ENCODE data around the gene HDAC4. TPM values are rescaled to one million over a fixed set of nuclear protein-coding genes. Genes with fewer than 3 reads are reported as not detected.

HDAC4 gene
- polyA plus RNA-seq, 1 experiment = 8.9 TPM

- no peak for TF ChIP-seq CTCF (IDR thresholded peaks at IDR 0.05; ENCODE audit: low read depth, low read length)
- no peaks in the 10 kb centered on the region for H3K27me3 ChIP-seq (ENCODE audit: control insufficient read depth, insufficient read depth, low read length)
- H3K9me3 ChIP-seq (ENCODE audit: control insufficient read depth, insufficient read depth, low read length) = no peaks in the 10 kb centered on the region; the same call in 1 of the 2 replicates
- no peak overlapping the region for H3K27ac ChIP-seq (ENCODE audit: low read depth, low read length)
- H3K4me3 ChIP-seq (ENCODE audit: low read depth, low read length) = no peak overlapping the region
- ChIA-PET CTCF (no interaction called here), POLR2A (no interaction called here)
- DNase-seq (ENCODE audit: low read depth, low spot score) = no peak
These were observed 313.6 kb downstream of the HDAC4 start for GRCh38 chr2:239087046-239087710.

- ChIA-PET CTCF (no interaction called here), POLR2A (no interaction called here)
- Histone ChIP-seq H3K27me3 (ENCODE audit: control insufficient read depth, insufficient read depth, low read length) (no peaks in the 10 kb centered on the region), H3K4me3 (ENCODE audit: low read depth, low read length) (no peak overlapping the region), H3K27ac (ENCODE audit: low read depth, low read length) (no peak overlapping the region), H3K9me3 (ENCODE audit: control insufficient read depth, insufficient read depth, low read length) (no peaks in the 10 kb centered on the region; the same call in 1 of the 2 replicates)
- DNase-seq (ENCODE audit: low read depth, low spot score) = no peak
- TF ChIP-seq CTCF (IDR thresholded peaks at IDR 0.05; ENCODE audit: low read depth, low read length) = no peak
These were observed 314.3 kb downstream of the HDAC4 start for GRCh38 chr2:239086325-239087020.

GRCh38 chr2:239085201-239085992, 315.4 kb downstream of the HDAC4 start:
- no peak for DNase-seq (ENCODE audit: low read depth, low spot score)
- CTCF ChIA-PET = no interaction called here
- no peak overlapping the region for H3K4me3 ChIP-seq (ENCODE audit: low read depth, low read length)
- no peaks in the 10 kb centered on the region; the same call in 1 of the 2 replicates for H3K9me3 ChIP-seq (ENCODE audit: control insufficient read depth, insufficient read depth, low read length)
- no peaks in the 10 kb centered on the region for H3K27me3 ChIP-seq (ENCODE audit: control insufficient read depth, insufficient read depth, low read length)
- no peak for TF ChIP-seq CTCF (IDR thresholded peaks at IDR 0.05; ENCODE audit: low read depth, low read length)
- POLR2A ChIA-PET = no interaction called here
- no peak overlapping the region for H3K27ac ChIP-seq (ENCODE audit: low read depth, low read length)

- Histone ChIP-seq H3K27me3 (ENCODE audit: control insufficient read depth, insufficient read depth, low read length) (no peaks in the 10 kb centered on the region), H3K27ac (ENCODE audit: low read depth, low read length) (no peak overlapping the region), H3K9me3 (ENCODE audit: control insufficient read depth, insufficient read depth, low read length) (no peaks in the 10 kb centered on the region; the same call in 1 of the 2 replicates), H3K4me3 (ENCODE audit: low read depth, low read length) (no peak overlapping the region)
- no peak for DNase-seq (ENCODE audit: low read depth, low spot score)
- ChIA-PET POLR2A (no interaction called here), CTCF (no interaction called here)
- TF ChIP-seq CTCF (IDR thresholded peaks at IDR 0.05; ENCODE audit: low read depth, low read length) = no peak
These were observed 316.8 kb downstream of the HDAC4 start for GRCh38 chr2:239084007-239084406.

- no peaks in the 10 kb centered on the region for H3K27me3 ChIP-seq (ENCODE audit: control insufficient read depth, insufficient read depth, low read length)
- no peak overlapping the region for H3K4me3 ChIP-seq (ENCODE audit: low read depth, low read length)
- CTCF ChIA-PET = no interaction called here
- H3K9me3 ChIP-seq (ENCODE audit: control insufficient read depth, insufficient read depth, low read length) = no peaks in the 10 kb centered on the region; the same call in 1 of the 2 replicates
- no peak for DNase-seq (ENCODE audit: low read depth, low spot score)
- POLR2A ChIA-PET = no interaction called here
- TF ChIP-seq CTCF (IDR thresholded peaks at IDR 0.05; ENCODE audit: low read depth, low read length) = no peak
- H3K27ac ChIP-seq (ENCODE audit: low read depth, low read length) = no peak overlapping the region
These were observed 318.4 kb downstream of the HDAC4 start for GRCh38 chr2:239082425-239082824.

Data from AG04450 (cell line).